MM.1S (cell line): ENCODE measurements around the gene VN1R5.

ENCODE experiments used
- EZH2 ChIP-seq: fragments of 300-600 bp; sonication (generic); optimal IDR thresholded peaks from 2 replicates; pipeline ENCODE3; 2017; ENCODE audit warnings: low read depth, mild to moderate bottlenecking, antibody characterized with exemption, low read length, mixed read lengths
- EZH2phosphoT487 ChIP-seq: fragments of 300-600 bp; sonication (generic); IDR thresholded peaks from 2 replicates; pipeline ENCODE4 v1.6.1; 2018; ENCODE audit warnings: antibody characterized with exemption, low read length
- TF ChIP-seq, protein P1 (sequence below): fragments of 300-600 bp; sonication (generic); IDR thresholded peaks from 2 replicates; pipeline ENCODE4 v1.5.1; 2016; ENCODE audit warnings: antibody characterized with exemption, low read length, mixed read lengths

DNA sequence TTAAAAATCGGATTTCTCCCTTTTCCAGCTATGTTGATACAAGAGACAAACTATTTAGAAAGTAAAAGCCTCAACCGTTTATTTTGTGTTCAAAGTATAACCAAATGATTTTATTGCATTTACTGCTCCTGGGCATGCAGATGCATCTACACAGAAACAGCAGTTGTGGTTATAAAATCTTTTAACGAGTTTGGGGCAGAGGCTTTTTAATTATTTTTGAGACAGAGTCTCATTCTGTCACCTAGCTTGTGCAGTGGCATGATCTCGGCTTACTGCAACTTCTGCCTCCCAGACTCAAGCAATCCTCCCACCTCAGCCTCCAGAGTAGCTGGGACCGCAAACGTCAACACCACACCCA lies 42.2 kb downstream of the VN1R5 start:
- TF ChIP-seq, protein P1, sequence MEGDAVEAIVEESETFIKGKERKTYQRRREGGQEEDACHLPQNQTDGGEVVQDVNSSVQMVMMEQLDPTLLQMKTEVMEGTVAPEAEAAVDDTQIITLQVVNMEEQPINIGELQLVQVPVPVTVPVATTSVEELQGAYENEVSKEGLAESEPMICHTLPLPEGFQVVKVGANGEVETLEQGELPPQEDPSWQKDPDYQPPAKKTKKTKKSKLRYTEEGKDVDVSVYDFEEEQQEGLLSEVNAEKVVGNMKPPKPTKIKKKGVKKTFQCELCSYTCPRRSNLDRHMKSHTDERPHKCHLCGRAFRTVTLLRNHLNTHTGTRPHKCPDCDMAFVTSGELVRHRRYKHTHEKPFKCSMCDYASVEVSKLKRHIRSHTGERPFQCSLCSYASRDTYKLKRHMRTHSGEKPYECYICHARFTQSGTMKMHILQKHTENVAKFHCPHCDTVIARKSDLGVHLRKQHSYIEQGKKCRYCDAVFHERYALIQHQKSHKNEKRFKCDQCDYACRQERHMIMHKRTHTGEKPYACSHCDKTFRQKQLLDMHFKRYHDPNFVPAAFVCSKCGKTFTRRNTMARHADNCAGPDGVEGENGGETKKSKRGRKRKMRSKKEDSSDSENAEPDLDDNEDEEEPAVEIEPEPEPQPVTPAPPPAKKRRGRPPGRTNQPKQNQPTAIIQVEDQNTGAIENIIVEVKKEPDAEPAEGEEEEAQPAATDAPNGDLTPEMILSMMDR, result no peak
- TF ChIP-seq EZH2 (no peak), EZH2phosphoT487 (no peak)
